H1 (cell line): ENCODE results near the gene TOMT.

Source experiments
- ATF2 ChIP-seq: IDR thresholded peaks from 2 replicates; pipeline ENCODE4 v1.6.1; 2012; ENCODE audit warnings: low read length, inconsistent platforms
- JUN ChIP-seq: IDR thresholded peaks from 2 replicates; pipeline ENCODE4 v1.6.1; 2011; ENCODE audit warnings: low read depth, mild to moderate bottlenecking, improper control_type of control experiment, low read length
- POLR2AphosphoS5 ChIP-seq: IDR thresholded peaks from 2 replicates; pipeline ENCODE4 v1.6.1; 2011; ENCODE audit warnings: low read depth, low read length

- no peak for TF ChIP-seq POLR2AphosphoS5
- no peak for TF ChIP-seq ATF2
- no peak for TF ChIP-seq JUN
These were observed 7.0 kb upstream of the TOMT start for GRCh38 chr11:72098741-72099140.
